ENCODE data around the gene HOXB6.

Gene HOXB6

GRCh38 chr17:48609033-48609432 lies 4.2 kb upstream of the HOXB6 start:
- no peak for DNase-seq

GRCh38 chr17:48608494-48608834 lies 3.7 kb upstream of the HOXB6 start:
- no peak for DNase-seq

DNA sequence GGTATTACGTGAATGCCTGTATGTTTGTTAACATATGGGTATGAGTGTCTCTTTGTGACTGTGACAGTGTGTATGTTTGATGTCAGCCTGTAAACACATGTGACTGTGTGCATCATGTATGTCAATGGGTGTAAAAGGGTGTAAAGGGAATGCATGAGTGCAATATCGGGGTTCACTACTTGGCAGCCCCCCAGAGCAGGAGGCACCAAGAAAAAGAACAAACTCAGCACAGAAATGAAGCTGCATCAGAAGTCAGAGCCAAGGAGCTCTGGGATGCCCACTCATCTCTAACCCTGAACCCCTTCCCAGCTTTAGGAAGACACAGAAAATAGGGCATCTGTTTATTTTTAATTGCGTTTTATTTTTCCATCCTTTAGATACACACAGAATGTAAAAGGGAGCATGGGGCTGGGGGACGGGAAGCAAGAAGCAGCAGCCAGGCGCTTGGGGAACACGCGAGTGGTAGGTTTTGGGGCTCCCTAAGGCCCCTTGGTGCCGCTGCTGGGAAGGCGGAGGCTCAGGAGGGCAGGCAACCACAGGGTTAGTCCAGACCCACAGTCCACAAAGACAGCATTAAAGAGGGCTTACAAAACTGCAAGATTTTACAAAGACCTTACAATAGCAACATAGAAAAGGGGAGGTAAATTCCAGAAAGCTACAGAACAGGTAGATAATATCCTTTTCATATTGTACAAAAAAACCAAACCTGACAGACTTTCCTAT lies 2.3 kb upstream of the HOXB6 start:
- no peak for DNase-seq

DNA sequence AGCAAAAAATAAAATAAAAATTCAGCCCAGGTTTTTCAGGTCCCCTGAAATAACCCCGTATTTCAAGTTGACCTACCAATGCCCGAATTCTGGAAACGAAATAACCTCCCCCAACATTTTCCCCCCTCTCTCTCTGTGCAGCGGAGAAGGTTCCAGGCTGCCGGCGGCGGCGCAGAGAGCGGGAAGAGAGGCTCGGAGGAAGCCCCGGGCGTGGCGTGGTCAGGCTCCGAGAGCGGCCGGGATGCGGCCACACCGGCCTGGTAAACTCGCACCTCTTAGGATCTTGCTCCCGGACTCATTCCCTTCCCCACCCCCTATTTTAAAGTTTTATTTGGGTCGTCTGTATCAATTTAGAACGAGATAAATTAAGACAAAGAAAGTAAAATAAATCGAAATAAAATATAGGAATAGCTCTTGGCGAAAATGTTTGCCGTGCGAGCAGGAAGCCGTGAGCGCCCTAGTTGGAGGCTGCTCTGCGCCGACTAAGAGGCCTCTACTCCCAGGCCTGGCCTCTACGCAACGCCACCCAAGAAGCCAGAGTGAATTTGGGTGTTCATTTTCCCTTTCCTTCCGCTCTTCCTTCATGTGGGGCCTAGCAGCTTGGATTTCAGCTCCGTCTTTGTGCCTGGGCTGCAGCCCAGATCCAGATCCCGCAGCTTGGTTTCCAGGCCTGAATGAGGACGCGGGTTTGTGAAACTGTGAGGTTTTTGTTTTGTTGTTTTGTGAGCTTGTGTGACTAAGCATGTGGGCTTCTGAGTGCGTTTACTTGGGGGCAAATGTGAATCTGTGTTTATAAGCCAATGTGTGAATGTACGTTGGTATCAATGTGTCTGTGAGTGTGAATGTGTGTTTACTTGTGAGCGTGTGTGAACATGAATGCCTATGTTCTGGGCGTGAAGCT lies 1.5 kb upstream of the HOXB6 start:
- no peak for DNase-seq

DNA sequence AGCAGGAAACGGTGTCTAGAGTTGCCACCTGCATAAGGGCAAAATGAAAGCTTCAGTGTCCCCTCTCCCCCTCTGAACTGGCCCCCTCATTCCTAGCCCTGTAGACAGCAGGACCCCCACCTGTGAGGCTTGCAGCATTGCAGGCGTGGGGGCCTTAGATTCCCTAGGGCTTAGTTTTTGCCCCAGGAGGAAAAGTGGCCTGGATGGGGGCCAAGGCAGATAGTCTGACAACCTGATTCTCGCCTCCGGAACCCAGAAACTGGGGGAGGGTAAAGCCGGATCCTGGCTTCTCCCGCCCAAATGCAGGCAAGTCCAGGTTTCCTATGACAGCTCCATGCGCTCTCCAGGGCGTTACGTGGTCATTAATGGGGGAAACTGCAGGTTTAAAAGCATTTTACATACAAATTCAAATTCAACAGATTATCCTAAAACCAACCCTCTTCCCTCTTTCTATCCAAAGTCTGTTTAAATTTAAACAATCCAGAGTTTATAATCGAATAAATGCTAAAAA lies 678 bp upstream of the HOXB6 start:
- no peak for DNase-seq

- no peak for DNase-seq
Observed at GRCh38 chr17:48603959-48604769, 622 bp downstream of the HOXB6 start.

GRCh38 chr17:48601539-48602425 lies 3.0 kb downstream of the HOXB6 start:
- DNase-seq, result no peak

GRCh38 chr17:48601207-48601538 lies 3.6 kb downstream of the HOXB6 start:
- no peak for DNase-seq

DNA sequence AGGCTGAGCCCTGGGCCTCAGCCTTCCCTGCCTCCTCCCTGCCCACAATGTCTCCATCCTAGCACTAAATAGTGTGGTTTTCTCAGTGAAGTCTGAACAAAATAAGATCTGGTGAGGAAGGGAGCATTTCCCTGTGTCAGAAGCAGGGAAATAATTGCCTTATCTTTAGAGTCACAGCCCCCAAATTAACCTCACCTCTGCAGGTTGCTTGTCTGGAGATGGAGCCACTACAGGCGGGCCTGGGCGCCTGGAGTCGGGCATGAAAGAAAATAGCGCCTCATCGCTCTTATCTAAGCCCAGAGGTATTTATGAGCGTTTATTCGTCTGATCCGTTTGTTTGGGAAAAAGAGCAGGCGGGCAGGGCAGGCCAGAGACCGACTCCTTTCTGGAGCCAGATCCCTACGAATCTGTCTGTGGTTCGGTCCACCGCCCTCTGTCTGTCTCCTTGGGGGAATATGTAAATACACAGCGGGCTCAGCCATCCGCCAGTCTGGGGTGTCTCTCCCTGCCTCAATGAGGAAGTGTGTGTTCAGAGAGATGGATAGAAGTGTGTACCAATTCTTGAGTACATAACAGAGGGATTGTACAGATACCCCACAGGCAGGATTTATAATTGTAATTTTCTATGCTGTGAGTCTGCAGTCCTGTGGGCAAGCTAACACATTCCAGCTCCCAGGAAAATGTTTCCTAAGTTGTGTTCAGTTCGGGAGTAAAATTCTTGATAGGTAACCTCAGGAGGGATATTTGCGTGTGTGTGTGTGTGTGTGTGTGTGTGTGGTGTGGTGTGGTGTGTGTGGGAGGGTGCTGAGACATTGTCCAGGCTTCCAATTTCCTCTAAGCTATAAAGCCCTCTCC lies 4.3 kb downstream of the HOXB6 start:
- no peak for DNase-seq

DNA sequence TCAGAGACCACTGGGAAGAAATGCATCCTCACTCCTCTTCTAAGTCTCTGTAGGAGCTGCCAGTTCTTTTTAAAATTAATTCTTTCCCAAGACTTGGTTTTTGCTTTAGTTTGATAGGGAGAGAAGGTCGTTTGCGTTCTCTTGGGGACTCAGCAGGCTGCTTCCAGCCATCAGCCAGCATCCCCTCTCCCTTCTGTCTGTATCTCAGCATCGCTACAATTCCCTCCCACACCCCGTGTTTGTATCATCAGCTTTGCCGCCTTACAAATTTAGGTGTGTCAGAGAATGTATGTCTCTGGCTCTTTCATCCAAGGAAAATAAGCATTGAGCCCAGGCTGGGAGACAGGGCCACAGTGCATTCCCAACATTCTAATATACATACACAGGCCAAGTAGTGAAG lies 5.4 kb downstream of the HOXB6 start:
- no peak for DNase-seq

DNA sequence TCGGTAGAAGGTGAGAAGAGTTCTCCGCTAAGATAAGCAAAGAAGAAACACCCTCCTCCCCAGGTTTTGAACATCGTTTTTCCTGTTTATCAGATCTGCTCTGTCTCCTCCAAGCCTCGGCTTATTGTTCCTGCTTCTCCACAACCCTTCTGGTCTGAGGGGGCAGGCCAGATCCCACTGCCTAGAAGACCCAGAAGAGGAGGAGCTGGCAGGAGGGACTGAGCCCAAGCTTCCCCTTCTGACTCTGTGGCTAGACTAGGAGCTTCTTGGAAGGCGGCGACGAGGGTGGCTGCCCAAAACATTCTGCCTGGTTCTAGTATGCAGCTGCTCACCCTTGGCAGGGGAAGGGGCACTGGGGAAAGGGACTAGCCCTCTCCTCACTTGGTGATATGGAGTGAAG lies 6.0 kb downstream of the HOXB6 start:
- DNase-seq, result no peak

- peak; percentile 55 for DNase-seq
Observed at GRCh38 chr17:48597778-48598631, 6.8 kb downstream of the HOXB6 start.

DNA sequence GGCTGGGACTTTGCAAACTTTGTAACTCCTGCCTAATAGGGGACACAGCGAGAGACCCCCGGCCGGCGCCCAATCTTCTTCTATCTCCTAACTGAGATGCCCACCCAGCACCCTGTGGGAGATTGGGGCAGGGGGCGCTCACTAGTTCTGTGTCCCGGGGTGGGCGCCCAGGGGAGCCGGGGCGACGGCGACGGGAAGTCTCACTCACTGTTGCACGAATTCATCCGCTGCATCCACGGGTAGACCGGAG lies 7.3 kb downstream of the HOXB6 start:
- no peak for DNase-seq

DNA sequence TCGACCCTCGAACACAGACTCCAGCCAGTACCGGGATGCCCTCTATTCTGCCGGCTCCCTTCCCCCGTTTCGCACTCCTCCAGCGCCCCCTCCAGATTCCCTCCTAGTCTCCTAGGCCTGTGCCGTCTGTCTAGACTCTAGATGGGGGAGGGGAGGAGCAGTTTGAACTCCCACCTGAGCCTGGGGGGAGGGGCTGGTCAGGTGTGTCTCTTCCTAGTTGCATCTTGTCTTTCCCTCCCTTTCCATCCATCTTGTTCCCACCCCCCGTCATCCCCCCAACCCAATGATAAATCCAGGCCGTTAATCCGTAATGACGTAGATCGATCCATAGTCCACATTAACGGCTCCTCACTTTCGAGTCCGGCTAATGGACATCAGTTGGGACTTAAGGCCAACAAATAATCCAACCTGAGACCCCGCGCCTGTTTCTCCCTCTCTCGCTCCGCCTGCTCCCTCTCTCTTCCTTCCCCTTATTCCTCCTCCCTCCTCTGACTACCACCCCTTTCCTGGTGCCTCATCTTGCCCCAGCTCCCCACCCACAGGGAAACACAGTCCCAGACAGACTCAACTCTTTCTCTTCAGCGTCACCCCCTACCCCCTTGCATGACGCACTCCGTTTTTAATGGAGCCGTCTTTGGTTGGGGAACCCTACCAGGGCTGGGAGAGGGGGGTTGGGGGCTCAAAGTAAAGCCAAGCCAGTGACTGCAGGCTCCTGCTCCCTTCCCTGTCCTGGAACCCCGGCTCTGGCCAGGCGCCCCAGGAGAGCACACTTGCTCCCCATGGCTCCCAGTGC lies 7.9 kb downstream of the HOXB6 start:
- no peak for DNase-seq

GRCh38 chr17:48596000-48596734 lies 8.6 kb downstream of the HOXB6 start:
- DNase-seq, result no peak

GRCh38 chr17:48595278-48595999 lies 9.3 kb downstream of the HOXB6 start:
- DNase-seq, result no peak

DNA sequence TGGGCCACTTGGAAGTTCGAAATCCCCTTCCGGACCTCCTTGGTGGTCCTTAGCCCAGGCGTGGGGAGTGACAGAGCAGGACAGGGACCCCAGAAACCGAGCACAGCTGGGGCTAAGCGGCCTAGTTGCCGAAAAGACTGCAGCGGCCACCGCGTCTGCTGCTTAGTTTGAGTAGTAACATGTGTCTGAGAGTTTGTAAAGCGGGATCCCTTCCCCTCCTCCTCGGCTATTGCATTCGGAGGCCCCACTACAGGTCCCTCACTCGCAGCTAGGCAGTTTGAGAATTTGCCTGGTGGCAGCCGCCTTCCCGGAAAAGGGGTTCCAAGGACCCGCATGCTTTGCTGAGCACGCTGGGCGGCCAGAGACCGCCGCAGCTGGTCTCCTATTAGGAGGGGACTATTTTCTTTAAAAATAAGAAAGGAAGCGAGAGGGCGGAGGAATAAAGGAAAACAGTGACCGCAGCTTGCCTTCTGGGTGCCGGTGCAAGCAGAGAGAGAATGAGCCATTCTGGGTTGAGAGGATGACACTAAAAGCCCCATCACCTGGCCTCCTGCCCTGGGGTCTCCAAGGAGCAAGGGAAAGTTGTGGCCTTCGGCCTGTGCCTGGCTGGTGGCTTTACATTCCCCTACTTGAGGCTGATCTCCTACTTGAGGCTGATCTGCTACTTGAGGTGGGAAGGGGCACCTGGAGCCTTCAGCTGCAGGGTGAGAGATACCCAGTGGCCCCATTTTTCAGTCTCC lies 10.1 kb downstream of the HOXB6 start:
- DNase-seq, result no peak
